Measurements from ENCODE around the gene PEX14.

The PEX14 gene

GRCh38 chr1:10520952-10521351 lies 46.2 kb downstream of the PEX14 start:
- DNase-seq, result no peak

GRCh38 chr1:10521537-10522157 lies 46.9 kb downstream of the PEX14 start:
- DNase-seq, result no peak

DNA sequence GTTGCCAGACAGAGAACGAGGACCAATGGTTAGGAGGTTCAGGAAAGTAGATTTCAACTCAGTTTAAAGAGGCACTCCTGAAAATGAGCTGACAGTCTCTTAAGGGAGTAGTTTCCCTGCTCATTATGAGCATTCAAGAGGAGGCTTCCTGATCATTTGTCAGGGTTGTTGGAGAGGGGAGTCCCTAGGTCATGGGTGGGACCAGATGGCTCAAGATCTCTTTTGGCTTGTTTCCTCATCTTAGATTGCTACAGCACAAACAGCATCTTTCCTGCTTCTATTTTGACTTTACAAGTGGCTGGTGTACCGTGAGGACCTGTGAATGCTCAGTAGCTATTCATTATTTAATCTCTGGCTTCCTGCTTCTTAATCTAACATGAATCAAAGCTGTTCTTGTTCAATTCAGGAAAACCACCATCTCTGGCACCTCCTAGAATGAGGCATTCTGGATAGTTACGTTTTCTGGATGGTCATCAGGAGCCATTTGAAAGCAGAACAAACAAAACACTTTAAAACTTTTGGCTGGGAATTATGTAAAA lies 47.6 kb downstream of the PEX14 start:
- no peak for DNase-seq

GRCh38 chr1:10525208-10525607 lies 50.5 kb downstream of the PEX14 start:
- no peak for DNase-seq

- DNase-seq, result no peak
These were observed 53.6 kb downstream of the PEX14 start for GRCh38 chr1:10528066-10529014.

- DNase-seq, result no peak
These were observed 54.3 kb downstream of the PEX14 start for GRCh38 chr1:10529091-10529490.

- no peak for DNase-seq
These were observed 55.0 kb downstream of the PEX14 start for GRCh38 chr1:10529765-10530164.

- no peak for DNase-seq
These were observed 55.6 kb downstream of the PEX14 start for GRCh38 chr1:10530281-10530740.

DNA sequence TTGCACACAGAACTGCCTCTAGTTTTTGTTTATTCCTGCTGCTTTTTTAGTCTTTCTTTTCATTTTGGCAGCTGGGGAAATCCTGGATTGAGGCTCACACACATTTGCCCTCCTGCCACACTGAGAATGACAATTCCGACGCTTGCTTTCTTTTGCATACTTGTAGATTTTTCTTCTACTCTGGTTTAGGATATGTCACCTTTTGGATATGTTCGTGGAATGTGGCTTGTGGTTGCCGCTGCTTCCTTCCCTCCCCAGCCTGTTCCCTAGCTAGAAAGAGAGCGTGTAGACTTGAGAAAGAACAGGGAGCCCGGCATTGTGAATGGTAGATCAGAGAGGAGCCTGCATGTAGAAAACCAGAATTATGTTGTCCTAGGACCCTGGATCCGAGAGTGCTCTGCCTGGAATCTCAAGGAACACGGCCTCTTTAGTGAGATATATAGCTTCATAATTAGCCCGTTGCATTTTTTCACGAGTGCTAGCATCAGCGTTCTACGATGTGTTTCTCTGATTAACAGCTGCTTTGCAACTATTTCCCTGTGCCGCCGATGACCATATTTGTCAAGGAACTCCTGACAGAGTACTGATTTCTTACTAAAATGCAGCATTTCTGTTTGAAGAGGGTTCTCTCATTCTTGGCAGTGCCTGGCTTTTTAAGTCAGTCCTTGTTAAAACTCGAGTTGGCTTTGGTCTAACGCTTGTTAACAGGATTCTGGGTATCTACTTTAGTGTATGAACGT lies 56.2 kb downstream of the PEX14 start:
- DNase-seq, result no peak

GRCh38 chr1:10532362-10532761 lies 57.6 kb downstream of the PEX14 start:
- DNase-seq, result no peak

DNA sequence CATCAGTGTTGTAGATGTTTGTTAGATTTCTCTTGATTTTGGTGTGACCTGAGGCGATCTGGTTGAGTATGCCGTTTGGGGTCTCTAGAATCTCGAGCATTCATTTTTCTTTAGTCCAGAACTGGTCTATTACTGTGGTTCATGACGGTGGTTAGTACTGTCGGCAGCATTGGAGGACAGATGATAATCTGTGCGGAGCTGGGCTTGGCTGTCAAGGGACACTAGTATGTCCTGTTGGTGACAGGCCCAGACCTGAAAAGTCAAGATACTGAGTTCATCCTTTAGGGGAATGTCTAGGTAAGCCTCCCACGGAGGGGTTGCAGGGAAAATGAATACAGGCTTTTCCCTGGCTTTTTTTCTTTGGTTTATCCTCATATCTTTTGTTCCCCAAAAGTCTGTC lies 59.8 kb downstream of the PEX14 start:
- DNase-seq, result no peak

- no peak for DNase-seq
These were observed 61.5 kb downstream of the PEX14 start for GRCh38 chr1:10536133-10536770.

DNA sequence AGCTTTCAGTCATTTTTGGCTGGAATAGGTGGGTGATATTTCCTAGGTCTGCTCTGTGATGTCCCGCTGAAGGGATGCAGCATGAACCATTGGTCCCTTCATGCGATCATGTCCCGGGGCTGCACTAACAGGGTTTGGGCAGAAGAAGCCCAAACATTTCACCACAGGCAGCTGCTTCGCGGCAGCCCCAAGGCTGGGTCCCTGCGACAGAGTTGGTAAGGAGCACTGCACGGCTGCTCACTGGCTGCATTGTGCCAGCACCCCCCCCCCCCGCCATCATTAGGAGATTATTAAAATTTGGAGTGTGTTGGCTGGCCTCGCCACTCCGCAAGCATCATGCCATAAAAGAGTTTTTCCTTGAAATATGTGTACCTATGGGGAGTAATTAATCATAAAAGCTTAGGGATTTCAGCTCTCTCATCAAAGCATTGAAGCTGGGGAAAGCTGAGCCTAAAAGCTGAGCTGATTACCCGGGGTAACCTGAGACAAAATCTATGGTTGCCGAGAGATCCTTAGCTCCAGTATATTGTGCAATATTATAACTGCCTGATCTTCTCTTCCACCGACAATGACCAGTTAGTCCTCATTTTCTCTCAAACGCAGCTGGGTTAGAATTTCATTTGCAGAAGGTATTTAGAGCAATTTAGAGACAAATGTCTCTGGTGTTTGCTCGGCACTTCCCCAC lies 62.5 kb downstream of the PEX14 start:
- no peak for DNase-seq

- DNase-seq, result no peak
These were observed 64.1 kb downstream of the PEX14 start for GRCh38 chr1:10538646-10539355.

DNA sequence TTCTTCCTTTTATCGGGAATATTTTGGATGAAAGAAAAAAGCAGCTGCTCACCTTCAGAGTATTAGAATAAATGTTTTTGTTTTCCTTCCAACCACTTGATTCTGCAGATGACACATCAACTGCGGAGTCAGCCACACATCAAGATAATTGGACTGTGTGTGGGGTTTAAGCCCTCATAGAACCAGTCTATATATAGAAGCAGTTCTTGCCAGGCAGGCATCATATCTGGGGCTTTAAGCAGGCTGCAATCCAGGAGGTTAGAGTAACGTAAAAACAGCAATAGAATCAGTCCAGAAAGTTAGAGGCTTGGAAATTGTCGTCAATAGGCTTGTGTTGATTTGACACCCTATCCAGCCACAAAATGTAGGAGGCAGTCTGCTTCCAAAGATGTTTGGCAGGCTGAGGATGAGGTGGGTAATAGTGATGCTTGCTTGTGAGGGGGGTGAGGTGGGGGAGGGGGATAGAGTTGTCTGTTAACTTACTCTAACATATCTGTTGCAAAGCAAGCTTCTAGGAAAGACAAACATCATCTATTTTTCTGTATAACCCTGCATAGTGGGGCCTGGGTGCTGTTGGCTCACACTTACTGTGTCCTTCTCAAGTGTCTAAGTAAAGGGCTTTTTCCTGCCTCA lies 64.8 kb downstream of the PEX14 start:
- DNase-seq, result no peak

DNA sequence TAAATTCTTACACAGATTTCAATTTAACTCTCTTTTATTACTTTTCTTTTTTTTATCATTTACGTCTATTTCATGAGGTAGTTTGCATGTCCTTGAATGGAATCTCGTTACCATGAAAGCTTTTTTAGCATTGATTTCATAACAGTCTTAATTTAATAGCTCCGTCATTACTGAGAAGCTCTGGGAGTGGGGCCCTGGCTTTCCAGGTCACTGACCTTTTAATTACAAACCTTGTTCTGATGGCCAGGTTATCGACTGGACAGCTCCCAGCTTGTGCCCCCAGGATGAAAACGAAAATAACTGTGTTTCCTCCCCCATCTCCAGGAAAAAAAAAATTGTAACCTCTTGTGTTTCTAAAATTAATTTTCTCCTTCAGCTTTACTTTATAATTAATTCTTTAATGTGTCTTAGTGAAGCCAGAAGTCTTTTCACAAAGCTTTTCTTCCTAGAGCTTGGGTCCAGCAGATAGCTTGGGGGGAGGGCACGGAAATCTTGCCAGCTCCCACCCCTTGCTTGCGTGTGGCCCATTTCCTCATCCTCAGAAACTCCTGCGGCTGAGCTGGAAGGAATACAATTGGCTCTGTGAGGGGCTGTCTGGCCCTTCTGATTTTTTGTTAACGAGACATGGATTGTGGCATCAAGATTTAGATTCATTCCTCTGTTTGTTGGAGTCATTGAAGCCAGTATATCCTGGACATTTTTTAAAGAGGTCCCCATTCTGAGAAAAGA lies 65.7 kb downstream of the PEX14 start:
- no peak for DNase-seq

GRCh38 chr1:10541286-10541685 lies 66.5 kb downstream of the PEX14 start:
- DNase-seq, result no peak

DNA sequence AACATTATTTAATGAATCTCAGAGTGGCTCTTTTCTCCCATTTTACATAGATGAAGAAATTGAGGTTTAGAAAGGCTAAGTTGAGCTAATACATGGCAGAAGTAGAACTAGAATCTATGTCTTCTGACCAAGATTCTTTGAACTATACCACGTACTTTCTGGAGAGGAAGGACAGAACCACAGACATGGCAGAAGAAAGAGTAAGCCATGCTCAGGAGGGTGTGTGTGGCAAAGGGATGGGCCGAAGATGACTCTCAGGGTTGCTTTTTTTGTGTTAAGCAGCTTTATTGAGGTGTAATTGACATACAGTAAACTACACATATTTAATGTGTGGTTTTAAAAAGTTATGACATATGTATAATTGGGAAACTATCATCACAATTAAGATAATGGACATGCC lies 69.5 kb downstream of the PEX14 start:
- no peak for DNase-seq

- no peak for DNase-seq
These were observed 72.1 kb downstream of the PEX14 start for GRCh38 chr1:10546896-10547295.

Data from stimulated activated CD4-positive, alpha-beta T cell treated with anti-CD3 and anti-CD28 coated beads, Interleukin-1b, Interleukin-23, amount 100 ng/mL, for 48 hours (primary cell).